ENCODE measurements around the gene TRIM17.

DNA sequence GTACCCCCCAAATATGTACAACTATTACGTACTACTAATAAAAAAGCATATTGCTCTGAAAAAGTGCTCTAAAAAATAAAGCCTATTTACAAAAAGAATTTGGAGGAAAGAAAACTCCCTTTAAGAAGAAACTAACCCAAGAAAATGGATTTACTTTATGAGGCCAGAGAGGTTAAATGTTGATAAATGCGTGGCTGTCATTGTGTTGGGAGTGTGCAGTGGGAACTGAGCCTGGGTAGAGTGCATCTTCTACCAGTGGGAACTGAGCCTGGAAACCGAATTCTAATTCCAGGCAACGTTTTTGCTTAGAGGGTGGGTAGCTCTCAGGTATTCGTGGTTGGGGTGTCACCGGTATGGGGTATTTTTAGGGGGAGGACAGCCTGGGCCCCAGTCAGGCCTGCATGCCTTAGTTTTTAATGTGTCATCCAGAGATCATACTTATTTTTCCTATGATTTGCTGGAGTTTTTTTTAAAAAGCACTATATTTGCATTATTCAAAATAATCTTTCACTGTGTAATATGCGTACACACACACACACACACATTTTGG is 46.4 kb upstream of the TRIM17 start:
- TF ChIP-seq, protein P1, sequence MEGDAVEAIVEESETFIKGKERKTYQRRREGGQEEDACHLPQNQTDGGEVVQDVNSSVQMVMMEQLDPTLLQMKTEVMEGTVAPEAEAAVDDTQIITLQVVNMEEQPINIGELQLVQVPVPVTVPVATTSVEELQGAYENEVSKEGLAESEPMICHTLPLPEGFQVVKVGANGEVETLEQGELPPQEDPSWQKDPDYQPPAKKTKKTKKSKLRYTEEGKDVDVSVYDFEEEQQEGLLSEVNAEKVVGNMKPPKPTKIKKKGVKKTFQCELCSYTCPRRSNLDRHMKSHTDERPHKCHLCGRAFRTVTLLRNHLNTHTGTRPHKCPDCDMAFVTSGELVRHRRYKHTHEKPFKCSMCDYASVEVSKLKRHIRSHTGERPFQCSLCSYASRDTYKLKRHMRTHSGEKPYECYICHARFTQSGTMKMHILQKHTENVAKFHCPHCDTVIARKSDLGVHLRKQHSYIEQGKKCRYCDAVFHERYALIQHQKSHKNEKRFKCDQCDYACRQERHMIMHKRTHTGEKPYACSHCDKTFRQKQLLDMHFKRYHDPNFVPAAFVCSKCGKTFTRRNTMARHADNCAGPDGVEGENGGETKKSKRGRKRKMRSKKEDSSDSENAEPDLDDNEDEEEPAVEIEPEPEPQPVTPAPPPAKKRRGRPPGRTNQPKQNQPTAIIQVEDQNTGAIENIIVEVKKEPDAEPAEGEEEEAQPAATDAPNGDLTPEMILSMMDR (conservative IDR thresholded peaks at IDR 0.05; ENCODE audit: low read length) = no peak
- TF ChIP-seq EZH2phosphoT487 (IDR thresholded peaks at IDR 0.05; ENCODE audit: borderline replicate concordance, low read depth, low read length) = no peak
